Activated naive CD8-positive, alpha-beta T cell treated with anti-CD3 and anti-CD28 coated beads for 36 hours (primary cell): ENCODE data around the gene NUBPL. TPM values are rescaled to one million over a fixed set of nuclear protein-coding genes. Genes with fewer than 3 reads are reported as not detected.

ENCODE experiments used
- DNase-seq: peaks from one replicate; pipeline ENCODE4 v3.0.0; 2021
- H3K27ac Mint-ChIP-seq: one replicate; pipeline ENCODE4 v1.8.0; 2022; ENCODE audit warnings: mild to moderate bottlenecking, moderate library complexity, mixed read lengths
- H3K27me3 Mint-ChIP-seq: one replicate; pipeline ENCODE4 v1.8.0; 2022; ENCODE audit warnings: mild to moderate bottlenecking, mixed read lengths
- H3K36me3 Mint-ChIP-seq: one replicate; pipeline ENCODE4 v1.8.0; 2021; ENCODE audit warnings: mild to moderate bottlenecking, mixed read lengths
- H3K4me1 Mint-ChIP-seq: one replicate; pipeline ENCODE4 v1.8.0; 2021; ENCODE audit warnings: mixed read lengths
- H3K4me3 Mint-ChIP-seq: one replicate; pipeline ENCODE4 v1.8.0; 2022; ENCODE audit warnings: mild to moderate bottlenecking, moderate library complexity, mixed read lengths
- H3K9me3 Mint-ChIP-seq: one replicate; pipeline ENCODE4 v1.8.0; 2022; ENCODE audit warnings: mixed read lengths
- total RNA-seq, 2 experiments: library from RNA; stranded (reverse); gene quantifications; one replicate each; pipeline ENCODE4 v1.2.3, GENCODE V29; 2021

NUBPL gene
- total RNA-seq, 2 experiments from 2014 or later, result 9.5 to 12.3 TPM

DNA sequence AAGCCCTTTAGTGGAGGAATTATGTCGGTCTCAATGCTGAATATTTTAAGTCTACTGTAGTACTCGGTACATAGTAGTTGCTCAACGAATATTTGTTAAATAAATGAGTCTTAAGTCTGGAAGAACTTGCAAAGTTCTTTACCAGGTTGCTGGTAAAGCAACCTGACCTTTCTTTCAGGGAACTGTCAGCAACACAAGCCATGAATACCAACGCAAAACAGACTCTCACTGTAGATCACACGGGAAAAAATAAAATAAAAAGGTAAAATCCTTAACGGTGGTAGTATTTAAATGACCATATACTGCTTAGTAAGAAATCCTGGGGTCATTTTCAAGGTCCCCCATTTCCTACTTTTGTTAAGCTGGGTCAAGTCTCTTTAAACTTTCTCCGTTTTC, 447 bp upstream of the NUBPL start:
- peaks cover 12% of the 10 kb centered on the region for H3K27me3 Mint-ChIP-seq

DNA sequence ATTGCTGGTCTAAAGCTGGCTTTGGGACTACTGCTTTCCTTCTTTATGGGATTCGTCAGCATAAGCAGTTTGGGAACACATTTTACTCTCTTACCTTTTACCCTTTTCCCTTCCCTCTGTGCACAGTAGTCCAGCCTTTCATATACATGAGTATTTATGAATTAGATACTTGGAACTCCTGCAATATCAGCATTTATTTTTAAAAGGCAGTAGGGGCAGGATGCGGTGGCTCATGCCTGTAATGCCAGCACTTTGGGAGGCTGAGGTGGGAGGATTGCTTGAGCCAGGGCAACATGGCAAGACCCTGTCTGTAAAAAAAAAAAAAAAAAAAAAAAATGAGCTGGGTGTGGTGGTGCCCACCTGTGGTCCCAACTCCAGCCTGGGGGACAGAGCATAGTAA, 3.0 kb downstream of the NUBPL start:
- Mint-ChIP-seq H3K36me3 (peaks cover 26% of the 10 kb centered on the region), H3K27ac (no peak overlapping the region), H3K27me3 (peaks cover 4% of the 10 kb centered on the region), H3K4me3 (no peak overlapping the region), H3K9me3 (peaks cover 2% of the 10 kb centered on the region), H3K4me1 (peaks cover 32% of the 10 kb centered on the region)
- DNase-seq, result no peak

More for the DNA sequence above, 447 bp upstream of the NUBPL start:
- peak overlapping the region; percentile 95 for H3K27ac Mint-ChIP-seq
- peaks cover 2% of the 10 kb centered on the region for H3K9me3 Mint-ChIP-seq
- peaks cover 19% of the 10 kb centered on the region for H3K4me1 Mint-ChIP-seq
- H3K4me3 Mint-ChIP-seq, result peak overlapping the region; percentile 92
- DNase-seq, result no peak
- peaks cover 7% of the 10 kb centered on the region for H3K36me3 Mint-ChIP-seq

DNA sequence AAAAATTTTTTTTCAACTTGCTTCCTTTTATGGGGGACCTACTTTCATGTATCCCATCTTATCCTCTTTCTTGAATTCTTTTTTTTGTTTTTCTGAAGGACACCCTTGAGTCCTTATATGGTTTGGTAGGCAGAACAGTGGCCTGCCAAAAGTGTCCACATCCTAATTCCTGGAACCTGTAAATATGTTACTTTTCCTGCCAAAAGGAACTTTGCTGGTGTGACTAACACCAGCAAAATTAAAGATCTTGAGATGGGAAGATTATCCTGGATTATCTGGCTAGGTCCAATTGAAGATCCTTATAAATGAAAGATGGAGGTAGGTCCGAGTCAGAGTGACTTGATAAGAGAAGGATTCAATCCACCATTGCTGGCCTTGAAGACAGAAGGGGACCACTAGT, 5.3 kb downstream of the NUBPL start:
- no peak for DNase-seq
- peaks cover 22% of the 10 kb centered on the region for H3K4me1 Mint-ChIP-seq
- H3K27ac Mint-ChIP-seq, result no peak overlapping the region

DNA sequence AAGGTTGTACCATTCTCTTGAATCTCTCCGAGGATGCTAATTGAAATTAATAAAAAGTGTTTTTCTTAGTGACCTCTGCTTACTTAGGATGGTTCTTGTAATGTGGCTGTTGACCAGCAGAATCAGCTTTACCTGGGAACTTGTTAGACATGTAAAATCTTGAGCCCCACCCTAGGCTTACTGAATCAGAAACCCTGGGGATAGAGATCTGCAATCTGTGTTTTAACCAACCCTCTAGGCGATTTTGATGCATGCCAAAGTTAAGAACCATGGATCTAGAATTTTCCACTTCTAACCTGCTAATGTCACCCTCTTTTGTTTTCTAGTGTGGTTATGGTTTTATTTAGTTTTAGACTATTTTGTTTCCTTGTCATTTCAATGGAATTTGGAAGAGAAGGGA, 6.5 kb downstream of the NUBPL start:
- Mint-ChIP-seq H3K36me3 (peaks cover 32% of the 10 kb centered on the region), H3K4me3 (no peak overlapping the region), H3K9me3 (no peaks in the 10 kb centered on the region), H3K27ac (no peak overlapping the region), H3K4me1 (peaks cover 20% of the 10 kb centered on the region), H3K27me3 (no peaks in the 10 kb centered on the region)
- no peak for DNase-seq

More for the DNA sequence above, 5.3 kb downstream of the NUBPL start:
- peaks cover 27% of the 10 kb centered on the region for H3K36me3 Mint-ChIP-seq
- no peaks in the 10 kb centered on the region for H3K9me3 Mint-ChIP-seq
- H3K27me3 Mint-ChIP-seq, result no peaks in the 10 kb centered on the region
- no peak overlapping the region for H3K4me3 Mint-ChIP-seq

DNA sequence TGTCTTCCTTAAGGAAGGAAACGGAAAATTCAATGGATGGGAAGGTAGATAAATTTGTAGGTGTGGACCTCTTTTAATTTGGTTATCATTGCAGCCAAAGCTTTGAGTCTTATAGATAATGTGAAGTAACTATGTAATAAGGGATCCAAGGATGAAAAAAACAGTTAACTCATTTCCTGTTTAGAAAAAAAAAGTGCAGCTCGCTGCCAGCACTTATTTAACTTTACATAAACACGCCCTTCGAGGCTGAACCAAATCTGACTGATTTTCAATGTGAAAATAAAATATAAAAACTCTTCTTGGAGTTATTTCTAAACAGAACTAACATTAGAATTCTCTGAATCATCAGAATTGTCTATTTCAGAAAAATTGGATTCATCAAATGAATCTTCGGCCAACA, 7.0 kb downstream of the NUBPL start:
- H3K4me3 Mint-ChIP-seq, result no peak overlapping the region
- peaks cover 17% of the 10 kb centered on the region for H3K4me1 Mint-ChIP-seq
- H3K27ac Mint-ChIP-seq, result no peak overlapping the region
- peaks cover 31% of the 10 kb centered on the region for H3K36me3 Mint-ChIP-seq
- H3K27me3 Mint-ChIP-seq, result no peaks in the 10 kb centered on the region
- no peaks in the 10 kb centered on the region for H3K9me3 Mint-ChIP-seq
- DNase-seq, result no peak

DNA sequence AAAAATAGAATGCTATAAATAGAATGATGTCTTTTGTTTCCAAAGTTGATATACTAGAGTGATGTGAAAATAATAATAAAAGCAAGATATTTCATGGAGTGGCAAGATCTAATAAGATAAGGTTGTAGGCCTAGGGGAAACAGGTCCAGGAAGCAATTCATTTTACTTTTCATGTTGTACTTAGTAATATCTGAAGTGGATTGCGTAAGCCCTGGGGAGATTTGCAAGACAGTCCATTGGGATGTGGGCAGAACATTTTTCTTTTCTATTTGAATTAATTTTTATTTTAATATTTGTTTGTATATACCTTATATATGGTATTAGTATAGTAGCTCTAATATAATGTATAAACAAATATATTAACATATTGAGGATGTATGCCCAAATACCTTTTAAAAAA, 7.5 kb downstream of the NUBPL start:
- DNase-seq, result no peak
- H3K4me1 Mint-ChIP-seq, result peaks cover 15% of the 10 kb centered on the region
- H3K27me3 Mint-ChIP-seq, result no peaks in the 10 kb centered on the region
- no peaks in the 10 kb centered on the region for H3K9me3 Mint-ChIP-seq
- no peak overlapping the region for H3K4me3 Mint-ChIP-seq
- H3K27ac Mint-ChIP-seq, result no peak overlapping the region
- H3K36me3 Mint-ChIP-seq, result peaks cover 33% of the 10 kb centered on the region

DNA sequence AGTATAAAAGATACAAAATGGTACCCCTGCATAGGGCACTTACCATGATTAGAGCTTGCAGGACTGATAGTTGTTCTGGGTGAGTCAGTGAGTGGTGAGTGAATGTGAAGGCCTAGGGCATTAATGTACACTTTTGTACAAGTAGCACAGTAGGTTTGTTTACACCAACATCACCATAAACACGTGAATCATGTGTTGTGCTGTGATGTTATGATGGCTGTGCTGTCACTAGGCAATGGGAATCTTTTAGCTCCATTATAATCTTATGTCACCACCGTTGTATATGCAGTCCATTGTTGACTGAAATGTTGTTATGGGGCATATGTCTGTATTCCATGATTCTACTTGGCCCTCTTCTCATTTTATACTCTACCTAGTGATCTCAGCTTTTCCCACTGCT, 11.8 kb downstream of the NUBPL start:
- H3K4me1 Mint-ChIP-seq, result peaks cover 19% of the 10 kb centered on the region
- H3K27me3 Mint-ChIP-seq, result no peaks in the 10 kb centered on the region
- H3K27ac Mint-ChIP-seq, result no peak overlapping the region
- H3K9me3 Mint-ChIP-seq, result no peaks in the 10 kb centered on the region
- H3K36me3 Mint-ChIP-seq, result peaks cover 32% of the 10 kb centered on the region
- no peak overlapping the region for H3K4me3 Mint-ChIP-seq
- no peak for DNase-seq

DNA sequence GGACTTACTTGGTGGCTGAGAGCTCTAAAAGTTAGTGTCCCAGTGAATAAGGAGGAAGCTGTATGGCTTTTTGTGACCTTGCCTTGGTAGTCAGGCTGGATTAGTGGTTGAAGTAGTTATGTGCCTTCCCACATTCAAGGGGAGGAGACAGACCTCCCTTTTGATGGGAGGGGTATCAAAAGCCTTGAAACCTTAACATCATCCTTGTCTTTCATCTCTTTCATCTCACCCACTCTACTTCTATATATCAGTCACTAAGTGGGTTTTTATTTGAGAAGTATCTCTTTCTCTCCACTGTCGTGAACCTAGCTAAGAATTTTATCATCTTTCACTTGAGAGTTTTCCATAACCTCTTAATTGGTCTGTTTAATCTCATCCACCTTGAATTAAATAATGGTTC, 15.7 kb downstream of the NUBPL start:
- no peak overlapping the region for H3K27ac Mint-ChIP-seq

DNA sequence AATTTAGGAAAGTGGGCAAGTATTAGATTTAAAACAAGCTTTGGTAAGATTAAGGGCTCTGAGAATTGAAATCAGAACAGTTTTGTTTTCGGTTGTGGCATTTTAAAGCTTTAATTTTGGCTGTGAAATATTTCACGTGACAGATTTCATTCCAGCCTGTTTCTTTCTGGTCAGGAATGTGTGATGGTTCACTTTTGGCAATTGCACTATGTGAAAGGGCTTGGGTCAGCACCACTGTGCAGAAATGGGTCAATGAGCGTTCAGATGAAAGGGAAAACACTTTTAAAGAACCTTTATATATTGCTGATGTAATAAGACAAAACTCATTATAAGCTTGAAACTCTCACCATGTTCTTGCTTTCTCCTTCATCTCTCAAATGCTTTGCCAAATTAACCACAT, 17.1 kb downstream of the NUBPL start:
- no peak for DNase-seq
- no peak overlapping the region for H3K27ac Mint-ChIP-seq
- H3K36me3 Mint-ChIP-seq, result peaks cover 24% of the 10 kb centered on the region

More for the DNA sequence above, 15.7 kb downstream of the NUBPL start:
- no peaks in the 10 kb centered on the region for H3K27me3 Mint-ChIP-seq
- DNase-seq, result no peak
- no peaks in the 10 kb centered on the region for H3K9me3 Mint-ChIP-seq
- H3K4me1 Mint-ChIP-seq, result peaks cover 15% of the 10 kb centered on the region
- H3K4me3 Mint-ChIP-seq, result no peak overlapping the region
- peaks cover 30% of the 10 kb centered on the region for H3K36me3 Mint-ChIP-seq

DNA sequence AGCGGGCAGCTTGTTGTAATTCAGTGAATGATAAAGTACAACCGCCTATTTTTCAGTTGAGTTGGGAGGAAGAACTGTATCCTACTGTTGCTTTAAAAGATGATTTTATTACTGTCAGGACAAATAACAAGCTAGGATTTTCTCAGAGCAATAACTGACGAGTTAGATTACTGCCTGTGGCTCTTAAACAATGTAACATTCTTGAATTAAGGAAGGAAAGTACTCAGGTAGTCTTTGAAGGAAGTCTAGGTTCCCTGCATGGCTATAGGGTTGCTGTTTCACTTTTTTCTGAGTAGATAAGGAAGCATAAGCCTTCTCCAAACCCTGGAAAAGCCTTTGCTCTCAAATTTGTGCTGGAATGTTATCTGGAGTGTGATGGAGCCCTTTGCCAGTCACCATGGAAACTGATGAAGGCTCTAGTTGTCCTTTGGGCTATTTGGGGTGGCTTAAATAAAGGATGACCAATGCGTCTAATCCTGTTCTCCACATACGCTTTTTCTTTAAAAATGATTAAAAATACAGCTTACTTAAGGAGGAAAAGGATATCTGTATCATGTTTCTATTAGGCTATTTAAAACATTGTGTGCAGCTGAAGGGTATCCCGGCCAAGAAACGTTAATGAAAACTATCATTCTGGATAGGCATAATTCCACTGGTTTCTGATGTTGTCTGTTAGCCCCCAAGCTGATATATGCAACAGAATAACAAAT, 17.7 kb downstream of the NUBPL start:
- Mint-ChIP-seq H3K4me3 (no peak overlapping the region), H3K36me3 (peaks cover 24% of the 10 kb centered on the region), H3K9me3 (no peaks in the 10 kb centered on the region), H3K27me3 (no peaks in the 10 kb centered on the region), H3K27ac (no peak overlapping the region), H3K4me1 (peaks cover 15% of the 10 kb centered on the region)
- no peak for DNase-seq

More for the DNA sequence above, 17.1 kb downstream of the NUBPL start:
- H3K4me1 Mint-ChIP-seq, result peaks cover 15% of the 10 kb centered on the region
- no peaks in the 10 kb centered on the region for H3K9me3 Mint-ChIP-seq
- H3K4me3 Mint-ChIP-seq, result no peak overlapping the region
- H3K27me3 Mint-ChIP-seq, result no peaks in the 10 kb centered on the region

DNA sequence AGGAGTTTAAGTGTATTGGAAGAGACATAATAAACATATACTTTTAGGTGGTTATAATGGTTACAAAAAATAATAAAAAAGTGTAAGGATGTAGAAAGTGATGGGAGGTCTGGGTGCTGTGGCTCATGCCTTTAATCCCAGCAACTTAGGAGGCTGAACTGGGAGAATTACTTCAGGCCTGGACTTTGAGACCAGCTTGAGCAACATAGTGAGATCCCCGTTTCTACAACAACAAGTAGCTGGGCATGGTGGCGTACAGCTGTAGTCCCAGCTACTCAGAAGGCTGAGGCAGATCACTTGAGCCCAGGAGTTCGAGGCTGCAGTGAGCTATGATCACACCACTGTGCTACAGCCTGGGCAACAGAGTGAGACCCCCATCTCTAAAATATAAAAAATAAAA, 19.0 kb downstream of the NUBPL start:
- Mint-ChIP-seq H3K4me3 (no peak overlapping the region), H3K4me1 (peaks cover 16% of the 10 kb centered on the region), H3K9me3 (no peaks in the 10 kb centered on the region), H3K27ac (no peak overlapping the region), H3K36me3 (peaks cover 24% of the 10 kb centered on the region), H3K27me3 (no peaks in the 10 kb centered on the region)
- DNase-seq, result no peak

DNA sequence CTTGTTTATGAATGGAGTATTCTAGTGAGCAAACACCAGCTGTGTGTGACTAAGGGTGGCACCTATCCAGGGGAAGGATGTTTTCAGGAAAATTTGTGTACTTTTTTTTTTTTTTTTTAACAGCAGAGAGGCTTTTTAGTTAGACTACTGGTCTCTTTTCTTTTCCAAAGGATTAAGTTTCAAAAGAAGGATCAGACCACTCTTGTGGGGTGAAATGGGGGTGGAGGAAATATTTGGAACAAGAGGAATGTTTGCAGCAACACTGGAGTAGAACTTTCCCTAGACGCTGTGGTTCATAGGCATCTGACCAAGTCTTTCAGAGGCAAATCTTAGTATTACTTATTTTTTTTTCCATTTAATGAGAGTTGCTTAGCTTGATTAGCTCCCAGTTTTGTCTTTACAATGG, 21.1 kb downstream of the NUBPL start:
- Mint-ChIP-seq H3K27ac (no peak overlapping the region), H3K4me3 (no peak overlapping the region), H3K4me1 (peaks cover 14% of the 10 kb centered on the region), H3K27me3 (no peaks in the 10 kb centered on the region), H3K9me3 (no peaks in the 10 kb centered on the region), H3K36me3 (peaks cover 23% of the 10 kb centered on the region)
- DNase-seq, result no peak

DNA sequence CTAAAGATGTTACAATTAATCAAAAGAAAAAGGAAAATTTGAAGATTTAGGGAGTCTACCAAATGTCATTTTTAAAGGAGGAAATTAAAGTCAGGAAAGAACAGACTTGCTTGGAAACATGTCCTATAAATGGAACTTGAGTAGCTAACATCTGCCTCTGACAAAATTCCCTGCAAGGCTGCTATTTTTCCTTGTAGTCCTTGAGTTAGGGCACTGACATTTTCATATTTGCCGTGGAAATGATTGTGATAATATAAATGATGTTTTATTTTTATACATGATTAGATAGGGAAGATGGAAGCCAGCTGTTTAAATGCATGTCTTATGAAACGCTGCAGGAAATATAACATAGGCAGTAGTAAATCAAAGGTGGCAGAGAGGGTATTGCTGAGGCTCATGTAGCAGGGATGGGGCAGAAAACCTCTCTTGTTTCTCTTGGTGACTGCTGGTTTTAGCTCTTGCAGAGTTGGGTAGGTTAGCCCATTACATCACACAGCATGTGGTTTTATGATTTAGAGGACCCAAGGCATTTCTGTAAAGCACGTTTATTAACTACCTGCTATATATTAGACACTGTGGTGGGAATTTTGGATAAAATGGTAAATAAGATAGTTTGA, 21.7 kb downstream of the NUBPL start:
- no peak overlapping the region for H3K27ac Mint-ChIP-seq
- DNase-seq, result no peak
- no peaks in the 10 kb centered on the region for H3K9me3 Mint-ChIP-seq
- peaks cover 9% of the 10 kb centered on the region for H3K4me1 Mint-ChIP-seq
- no peak overlapping the region for H3K4me3 Mint-ChIP-seq
- peaks cover 18% of the 10 kb centered on the region for H3K36me3 Mint-ChIP-seq
- no peaks in the 10 kb centered on the region for H3K27me3 Mint-ChIP-seq

DNA sequence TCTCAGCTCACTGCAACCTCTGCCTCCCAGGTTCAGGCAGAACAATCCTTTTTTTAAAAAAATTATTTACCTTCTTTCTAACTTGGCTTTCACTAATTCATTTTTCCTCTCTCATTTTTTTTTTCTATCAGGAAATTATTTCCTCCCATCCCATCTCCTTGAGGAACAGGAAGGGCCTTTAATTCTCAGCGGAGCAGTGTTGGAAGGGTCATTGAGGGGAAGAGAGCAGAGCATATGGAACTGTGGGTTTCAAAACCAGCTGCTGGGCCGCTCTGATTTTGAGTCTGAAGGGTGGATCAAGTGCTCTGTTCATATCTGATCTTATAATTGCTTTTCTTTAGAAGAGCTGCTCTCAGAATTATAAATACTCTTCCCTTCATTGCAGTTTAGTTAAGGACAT, 29.0 kb downstream of the NUBPL start:
- peaks cover 9% of the 10 kb centered on the region for H3K4me1 Mint-ChIP-seq
- H3K36me3 Mint-ChIP-seq, result peaks cover 21% of the 10 kb centered on the region
- H3K4me3 Mint-ChIP-seq, result no peak overlapping the region
- no peak overlapping the region for H3K27ac Mint-ChIP-seq
- DNase-seq, result no peak
- H3K27me3 Mint-ChIP-seq, result no peaks in the 10 kb centered on the region
- H3K9me3 Mint-ChIP-seq, result no peaks in the 10 kb centered on the region

DNA sequence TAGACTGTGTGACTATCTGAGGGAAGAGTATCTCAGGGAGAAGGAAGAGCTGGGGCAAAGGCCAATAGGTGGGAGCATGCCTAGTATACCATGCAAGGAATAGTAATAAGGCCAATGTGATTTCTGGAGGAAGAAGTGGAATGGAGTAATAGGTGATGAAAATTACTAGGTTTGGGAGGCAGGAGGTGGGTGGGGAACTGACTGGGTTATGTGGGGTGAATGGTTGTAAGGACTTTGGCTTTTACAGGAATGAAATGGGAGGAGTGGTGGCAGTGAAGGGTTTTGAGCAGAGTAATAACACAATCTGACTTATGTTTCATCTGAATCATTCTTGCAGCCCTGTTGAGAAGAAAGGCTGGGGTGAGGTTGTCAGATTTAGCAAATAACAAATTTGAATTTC, 30.9 kb downstream of the NUBPL start:
- Mint-ChIP-seq H3K4me1 (peaks cover 2% of the 10 kb centered on the region), H3K4me3 (no peak overlapping the region), H3K27me3 (no peaks in the 10 kb centered on the region), H3K9me3 (no peaks in the 10 kb centered on the region), H3K27ac (no peak overlapping the region), H3K36me3 (peaks cover 10% of the 10 kb centered on the region)
- no peak for DNase-seq

DNA sequence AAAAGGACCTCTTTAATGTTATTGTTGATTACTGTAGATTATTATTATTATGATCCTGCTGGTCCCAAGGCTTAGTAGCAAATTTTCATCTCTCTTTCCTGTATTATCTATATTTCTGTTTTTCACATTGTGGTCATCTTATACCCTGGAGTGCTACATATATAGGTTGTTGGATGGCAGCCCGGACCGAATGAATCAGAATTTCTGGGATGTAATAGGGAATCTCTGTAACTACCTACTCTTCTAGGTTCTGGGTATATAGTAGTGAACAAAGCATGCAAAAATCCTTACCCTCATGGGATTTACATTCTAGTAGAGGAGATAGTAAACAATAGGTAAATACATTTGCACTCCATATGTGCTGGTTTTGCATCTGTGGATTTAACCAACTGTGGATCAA, 31.4 kb downstream of the NUBPL start:
- Mint-ChIP-seq H3K4me1 (peaks cover 2% of the 10 kb centered on the region), H3K27me3 (no peaks in the 10 kb centered on the region), H3K4me3 (no peak overlapping the region), H3K36me3 (peaks cover 10% of the 10 kb centered on the region), H3K27ac (no peak overlapping the region), H3K9me3 (no peaks in the 10 kb centered on the region)
- no peak for DNase-seq
